Mucosa of rectum (tissue), 2 donors: ENCODE data around the gene FSCN2.
A peak's percentile ranks its signal among the peaks of the same experiment; 100 is the strongest.

ENCODE experiments used
- H3K27ac ChIP-seq, 2 donors: one replicate each; pipeline ENCODE4 v1.7.0; 2013; ENCODE audit warnings: inconsistent platforms in 2 of 2, low read depth in 2 of 2, low read length in 2 of 2
- H3K27me3 ChIP-seq, 2 donors: one replicate each; pipeline ENCODE4 v1.7.0; 2013; ENCODE audit warnings: low read length in 2 of 2; ENCODE audit not compliant: control insufficient read depth in 2 of 2, insufficient read depth in 2 of 2
- H3K36me3 ChIP-seq, 2 donors: one replicate each; pipeline ENCODE4 v1.7.0; 2013; ENCODE audit warnings: low read length in 2 of 2; ENCODE audit not compliant: control insufficient read depth in 2 of 2, insufficient read depth in 2 of 2
- H3K4me1 ChIP-seq, 2 donors: one replicate each; pipeline ENCODE4 v1.7.0; 2013; ENCODE audit warnings: low read length in 2 of 2, mild to moderate bottlenecking in 1 of 2; ENCODE audit not compliant: control insufficient read depth in 2 of 2, insufficient read depth in 2 of 2
- H3K4me3 ChIP-seq, 2 donors: one replicate each; pipeline ENCODE4 v1.7.0; 2013; ENCODE audit warnings: low read length in 2 of 2
- H3K9ac ChIP-seq, 2 donors: one replicate each; pipeline ENCODE4 v1.7.0; 2013; ENCODE audit warnings: low read length in 2 of 2, low read depth in 1 of 2, mild to moderate bottlenecking in 1 of 2
- H3K9me3 ChIP-seq, 2 donors: one replicate each; pipeline ENCODE4 v1.7.0; 2013; ENCODE audit warnings: low read length in 2 of 2; ENCODE audit not compliant: control insufficient read depth in 2 of 2
- donor health status: healthy.
- donor health status: Normal muscosa, but diverticular disease.

Gene FSCN2

GRCh38 chr17:81557276-81558114 lies 29.3 kb downstream of the FSCN2 start:
- no peaks in the 10 kb centered on the region for H3K9me3 ChIP-seq
- no peak overlapping the region for H3K4me3 ChIP-seq
- H3K36me3 ChIP-seq: peaks cover 27 to 48% of the 10 kb centered on the region in 2 donors
- no peak overlapping the region for H3K27ac ChIP-seq
- no peaks in the 10 kb centered on the region for H3K27me3 ChIP-seq
- peaks cover 20 to 35% of the 10 kb centered on the region in 2 donors for H3K4me1 ChIP-seq
- no peak overlapping the region for H3K9ac ChIP-seq

GRCh38 chr17:81558115-81558468 lies 29.9 kb downstream of the FSCN2 start:
- no peak overlapping the region for H3K4me3 ChIP-seq
- no peaks in the 10 kb centered on the region for H3K27me3 ChIP-seq
- no peak overlapping the region for H3K27ac ChIP-seq
- peaks cover 19 to 34% of the 10 kb centered on the region in 2 donors for H3K4me1 ChIP-seq
- no peak overlapping the region for H3K9ac ChIP-seq
- H3K36me3 ChIP-seq: peaks cover 27 to 49% of the 10 kb centered on the region in 2 donors
- no peaks in the 10 kb centered on the region for H3K9me3 ChIP-seq

DNA sequence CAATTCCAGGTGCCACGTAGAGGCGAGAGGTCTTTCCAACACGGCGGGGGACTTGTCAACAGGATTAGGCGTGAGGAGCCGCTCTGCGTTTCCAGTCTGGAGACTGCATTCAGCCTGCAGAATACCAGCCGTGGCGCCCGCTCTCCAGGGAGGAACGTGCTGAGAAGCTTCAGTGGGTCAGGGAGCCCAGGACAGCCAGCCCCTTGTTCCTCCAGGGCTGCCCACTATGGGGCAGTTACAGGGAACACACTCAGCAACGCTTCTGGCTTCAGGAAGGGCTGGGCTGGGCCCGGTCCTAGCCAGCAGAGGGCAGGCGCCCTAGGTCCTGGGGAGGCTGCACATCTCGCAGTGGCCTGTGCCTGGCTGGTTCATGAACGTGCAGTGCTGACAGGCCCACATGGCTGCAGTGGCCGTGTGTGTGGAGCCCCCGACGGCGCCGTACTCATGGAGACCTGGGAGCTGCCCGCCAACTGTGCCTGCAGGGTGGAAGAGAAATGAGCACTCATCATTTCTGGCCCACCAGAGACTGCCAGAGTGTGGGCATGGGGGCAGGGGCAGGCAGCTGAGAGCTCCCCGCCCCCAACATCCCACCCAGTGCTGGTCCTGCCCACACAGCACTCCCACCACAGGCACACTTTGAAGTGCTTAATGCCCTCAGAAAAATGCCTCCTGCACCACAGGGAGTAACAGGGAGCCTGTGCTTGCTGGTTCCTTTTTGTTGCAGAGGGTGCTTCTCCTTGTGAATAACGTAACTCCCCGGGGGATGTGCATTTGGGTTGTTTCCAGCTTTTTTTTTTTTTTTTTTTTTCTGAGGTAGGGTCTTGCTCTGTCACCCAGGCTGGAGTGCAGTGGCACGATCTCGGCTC lies 31.0 kb downstream of the FSCN2 start:
- Histone ChIP-seq H3K4me3 (no peak overlapping the region), H3K36me3 (peaks cover 33 to 59% of the 10 kb centered on the region in 2 donors), H3K9ac (no peak overlapping the region), H3K9me3 (no peaks in the 10 kb centered on the region), H3K27ac (no peak overlapping the region), H3K27me3 (no peaks in the 10 kb centered on the region), H3K4me1 (peaks cover 8 to 23% of the 10 kb centered on the region in 2 donors)

DNA sequence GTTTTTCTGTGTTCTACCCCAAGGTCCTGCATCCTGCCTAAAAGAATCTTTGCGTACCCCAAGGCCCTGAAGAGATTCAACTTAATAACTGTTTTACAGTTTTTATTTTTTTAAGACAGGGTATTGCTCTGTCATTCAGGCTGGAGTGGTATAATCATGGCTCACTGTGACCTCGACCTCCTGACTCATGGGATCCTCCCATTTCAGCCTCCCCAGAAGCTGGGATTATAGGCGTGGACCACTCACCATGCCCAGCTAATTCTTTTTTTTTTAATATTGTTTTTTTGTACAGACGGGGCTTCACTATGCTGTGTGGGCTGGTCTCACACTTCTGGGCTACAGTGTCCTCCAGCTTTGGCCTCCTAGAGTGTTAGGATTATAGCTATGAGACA lies 33.3 kb downstream of the FSCN2 start:
- Histone ChIP-seq H3K9ac (no peak overlapping the region), H3K27me3 (no peaks in the 10 kb centered on the region), H3K9me3 (no peaks in the 10 kb centered on the region), H3K4me3 (no peak overlapping the region), H3K4me1 (peaks cover 11 to 24% of the 10 kb centered on the region in 2 donors), H3K36me3 (peaks cover 50 to 73% of the 10 kb centered on the region in 2 donors), H3K27ac (no peak overlapping the region)

GRCh38 chr17:81563861-81564586 lies 35.8 kb downstream of the FSCN2 start:
- no peaks in the 10 kb centered on the region for H3K27me3 ChIP-seq
- H3K36me3 ChIP-seq: peaks cover 43 to 65% of the 10 kb centered on the region in 2 donors
- peaks cover 17 to 20% of the 10 kb centered on the region in 2 donors for H3K4me1 ChIP-seq
- no peak overlapping the region for H3K27ac ChIP-seq
- H3K4me3 ChIP-seq: no peak overlapping the region
- no peaks in the 10 kb centered on the region for H3K9me3 ChIP-seq
- H3K9ac ChIP-seq: no peak overlapping the region

DNA sequence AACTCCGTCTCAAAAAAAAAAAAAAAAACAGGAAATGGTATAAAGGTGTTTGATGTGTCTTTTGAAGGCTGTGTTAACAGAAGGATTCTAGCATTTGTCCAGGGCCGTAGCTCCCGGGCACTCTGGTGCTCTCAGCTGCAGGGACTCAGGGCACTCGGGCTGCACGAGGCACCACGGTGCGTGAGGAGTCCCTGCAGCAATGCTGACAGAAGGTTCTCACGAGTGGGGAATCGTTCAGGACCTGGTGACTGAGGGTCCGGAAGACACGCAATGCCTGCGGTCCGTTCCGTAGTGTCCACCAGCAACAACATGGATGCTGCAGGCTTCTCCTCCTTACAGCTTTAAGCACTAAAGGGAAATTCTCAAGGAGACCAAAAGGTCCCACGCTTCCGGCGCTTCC lies 36.6 kb downstream of the FSCN2 start:
- no peaks in the 10 kb centered on the region for H3K9me3 ChIP-seq

DNA sequence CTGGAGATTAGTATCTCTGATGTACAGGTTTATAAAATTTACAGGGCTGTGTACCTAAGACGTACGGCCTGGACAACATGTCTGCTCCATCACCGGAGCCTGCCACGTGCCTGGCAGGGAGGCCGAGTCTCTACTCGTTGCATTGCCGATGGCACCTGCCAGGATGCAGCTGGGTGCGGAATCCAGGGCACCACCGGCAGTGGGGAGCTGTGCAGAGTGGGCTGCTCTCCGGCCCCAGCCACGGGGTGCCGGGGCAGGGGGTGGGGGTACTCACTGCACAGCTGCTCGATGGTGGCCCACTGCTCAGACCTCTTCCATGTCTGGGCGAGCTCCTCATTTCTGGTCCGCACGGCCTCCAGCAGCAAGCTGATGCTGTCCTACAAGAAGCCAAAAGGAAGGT lies 37.1 kb downstream of the FSCN2 start:
- Histone ChIP-seq H3K4me3 (no peak overlapping the region), H3K9ac (no peak overlapping the region), H3K27ac (no peak overlapping the region), H3K27me3 (no peaks in the 10 kb centered on the region), H3K36me3 (peaks cover 46 to 70% of the 10 kb centered on the region in 2 donors), H3K4me1 (peaks cover 17 to 20% of the 10 kb centered on the region in 2 donors), H3K9me3 (no peaks in the 10 kb centered on the region)

More for the DNA sequence above, 36.6 kb downstream of the FSCN2 start:
- no peak overlapping the region for H3K9ac ChIP-seq
- peaks cover 17 to 20% of the 10 kb centered on the region in 2 donors for H3K4me1 ChIP-seq
- H3K36me3 ChIP-seq: peaks cover 45 to 68% of the 10 kb centered on the region in 2 donors
- H3K4me3 ChIP-seq: no peak overlapping the region
- H3K27me3 ChIP-seq: no peaks in the 10 kb centered on the region
- no peak overlapping the region for H3K27ac ChIP-seq

DNA sequence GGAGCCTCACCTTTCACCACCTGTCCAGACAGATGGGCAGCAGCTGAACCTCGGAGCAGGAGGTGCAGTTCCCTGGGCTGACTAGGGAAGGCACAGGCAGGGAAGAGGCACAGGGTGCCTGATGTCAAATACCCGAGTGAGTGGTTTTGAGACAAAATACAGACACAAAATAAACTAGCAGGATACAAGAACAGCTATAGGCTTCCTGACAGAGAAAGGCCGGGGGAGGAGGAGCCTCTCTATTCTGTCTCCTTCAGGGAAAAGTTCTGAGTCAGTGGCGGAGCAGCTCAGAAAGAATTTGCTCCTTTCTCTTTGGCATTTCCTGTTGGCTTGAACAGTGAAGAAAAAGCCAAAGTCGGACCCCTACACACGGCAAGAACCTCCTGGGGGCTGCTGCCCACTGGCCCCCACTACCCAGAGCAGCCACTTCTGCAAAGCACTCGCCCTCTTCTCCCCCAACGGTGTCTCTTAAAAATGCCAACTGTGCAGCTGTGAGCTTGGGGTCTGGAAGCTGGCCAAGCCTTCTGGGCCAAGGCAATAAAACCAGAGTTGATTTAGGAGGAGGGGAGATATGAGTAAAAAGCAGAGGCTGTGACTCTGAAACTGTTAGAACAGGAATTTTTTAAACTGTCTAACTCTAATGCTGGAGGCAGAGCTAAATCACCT lies 38.4 kb downstream of the FSCN2 start:
- Histone ChIP-seq H3K4me3 (peak overlapping the region in 1 of 2 donors; percentile 51), H3K4me1 (peaks cover 17 to 20% of the 10 kb centered on the region in 2 donors), H3K27me3 (no peaks in the 10 kb centered on the region), H3K27ac (peak overlapping the region; percentile 32 to 54), H3K9ac (peak overlapping the region in 1 of 2 donors; percentile 24), H3K36me3 (peaks cover 56 to 76% of the 10 kb centered on the region in 2 donors), H3K9me3 (no peaks in the 10 kb centered on the region)

GRCh38 chr17:81567191-81567590 lies 39.0 kb downstream of the FSCN2 start:
- Histone ChIP-seq H3K9ac (no peak overlapping the region), H3K27ac (peak overlapping the region; percentile 32 to 54), H3K9me3 (no peaks in the 10 kb centered on the region), H3K4me3 (peak overlapping the region in 1 of 2 donors; percentile 23), H3K36me3 (peaks cover 59 to 76% of the 10 kb centered on the region in 2 donors), H3K27me3 (no peaks in the 10 kb centered on the region), H3K4me1 (peaks cover 17 to 20% of the 10 kb centered on the region in 2 donors)
